KG1 (cell line): ENCODE data around the gene ZNF18.
"Not testable (repeated sequence)": the region's sequence is repeated elsewhere in the genome, so short reads cannot be mapped to it uniquely, and the experiment has no call there.

Experiments
- DNase-seq: peaks from one replicate; lab custom pipeline; 2025; lab: John Stamatoyannopoulos, UW

The ZNF18 gene

GRCh38 chr17:11981862-11982261, 15.4 kb downstream of the ZNF18 start:
- DNase-seq: no peak

GRCh38 chr17:11980813-11981212, 16.5 kb downstream of the ZNF18 start:
- no peak for DNase-seq

- DNase-seq: no peak
Measured at GRCh38 chr17:11979795-11980194, 17.5 kb downstream of the ZNF18 start.

- DNase-seq: not testable (repeated sequence)
Measured at GRCh38 chr17:11972741-11973140, 24.5 kb downstream of the ZNF18 start.

GRCh38 chr17:11969565-11969964, 27.7 kb downstream of the ZNF18 start:
- DNase-seq: no peak

- no peak for DNase-seq
Measured at GRCh38 chr17:11954936-11955335, 42.3 kb downstream of the ZNF18 start.

- DNase-seq: no peak
Measured at GRCh38 chr17:11953924-11954323, 43.4 kb downstream of the ZNF18 start.

GRCh38 chr17:11952610-11953009, 44.7 kb downstream of the ZNF18 start:
- DNase-seq: no peak

- no peak for DNase-seq
Measured at GRCh38 chr17:11950771-11951519, 46.3 kb downstream of the ZNF18 start.

GRCh38 chr17:11949571-11949970, 47.7 kb downstream of the ZNF18 start:
- not testable (repeated sequence) for DNase-seq

- DNase-seq: no peak
Measured at GRCh38 chr17:11948789-11949188, 48.5 kb downstream of the ZNF18 start.

- no peak for DNase-seq
Measured at GRCh38 chr17:11944587-11944986, 52.7 kb downstream of the ZNF18 start.

- DNase-seq: no peak
Measured at GRCh38 chr17:11943759-11944347, 53.4 kb downstream of the ZNF18 start.

- DNase-seq: not testable (repeated sequence)
Measured at GRCh38 chr17:11943086-11943485, 54.2 kb downstream of the ZNF18 start.

- no peak for DNase-seq
Measured at GRCh38 chr17:11940904-11941303, 56.4 kb downstream of the ZNF18 start.

- no peak for DNase-seq
Measured at GRCh38 chr17:11935734-11936406, 61.4 kb downstream of the ZNF18 start.

- no peak for DNase-seq
Measured at GRCh38 chr17:11932337-11932898, 64.9 kb downstream of the ZNF18 start.

- no peak for DNase-seq
Measured at GRCh38 chr17:11928436-11928835, 68.8 kb downstream of the ZNF18 start.
